ENCODE results near the gene AVEN.

Gene AVEN

DNA sequence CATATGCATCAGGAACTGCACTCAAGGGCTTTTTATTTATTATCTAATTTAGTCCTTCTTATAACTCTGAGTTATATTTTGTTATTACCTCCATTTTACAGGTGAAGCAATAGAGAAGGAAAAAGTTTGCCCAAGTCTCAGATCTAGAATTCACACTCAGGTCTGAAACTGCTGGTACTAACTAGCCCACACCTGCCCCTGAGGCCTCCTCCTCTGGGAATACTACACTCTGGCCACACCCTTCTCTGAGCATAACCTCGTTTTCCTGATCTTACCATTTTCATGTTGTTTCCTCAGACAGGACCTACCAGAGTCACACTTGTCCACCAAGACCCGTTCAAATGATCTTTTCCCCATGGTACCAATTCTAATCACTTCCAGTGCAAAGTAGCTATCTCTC, 164.8 kb downstream of the AVEN start:
- no peak for DNase-seq
- Histone ChIP-seq H3K4me3 (ENCODE audit: control insufficient read depth in 1 of 7, extremely low read depth in 1 of 7, insufficient read depth in 4 of 7, low read depth in 2 of 7, low read length in 6 of 7) (no peak overlapping the region), H3K27me3 (replicated peaks in 2 of 5; ENCODE audit: control insufficient read depth in 4 of 5, insufficient read depth in 5 of 5, low read length in 4 of 5) (no peaks in the 10 kb centered on the region), H3K36me3 (ENCODE audit: control insufficient read depth in 4 of 4, insufficient read depth in 4 of 4, low read length in 3 of 4) (no peaks in the 10 kb centered on the region), H3K4me1 (ENCODE audit: control extremely low read depth in 1 of 4, control insufficient read depth in 4 of 4, insufficient read depth in 4 of 4, low read length in 3 of 4) (no peaks in the 10 kb centered on the region), H3K9me3 (ENCODE audit: control extremely low read depth in 1 of 5, control insufficient read depth in 4 of 5, insufficient read depth in 2 of 5, low read depth in 1 of 5, low read length in 4 of 5) (no peaks in the 10 kb centered on the region), H3K27ac (ENCODE audit: insufficient read depth in 1 of 2, low read depth in 1 of 2, low read length in 2 of 2, poor library complexity in 1 of 2, severe bottlenecking in 2 of 2) (no peak overlapping the region)
- ChIA-PET CTCF (interaction anchor here (0.8 kb wide), 1 partner anchor 13 kb away, joined by 3 read pairs; no protein-coding TSS in a partner anchor), POLR2A (no interaction called here)
- WGBS (ENCODE audit: insufficient coverage) = 100% methylated on average over 2 of the region's 2 CpGs

DNA sequence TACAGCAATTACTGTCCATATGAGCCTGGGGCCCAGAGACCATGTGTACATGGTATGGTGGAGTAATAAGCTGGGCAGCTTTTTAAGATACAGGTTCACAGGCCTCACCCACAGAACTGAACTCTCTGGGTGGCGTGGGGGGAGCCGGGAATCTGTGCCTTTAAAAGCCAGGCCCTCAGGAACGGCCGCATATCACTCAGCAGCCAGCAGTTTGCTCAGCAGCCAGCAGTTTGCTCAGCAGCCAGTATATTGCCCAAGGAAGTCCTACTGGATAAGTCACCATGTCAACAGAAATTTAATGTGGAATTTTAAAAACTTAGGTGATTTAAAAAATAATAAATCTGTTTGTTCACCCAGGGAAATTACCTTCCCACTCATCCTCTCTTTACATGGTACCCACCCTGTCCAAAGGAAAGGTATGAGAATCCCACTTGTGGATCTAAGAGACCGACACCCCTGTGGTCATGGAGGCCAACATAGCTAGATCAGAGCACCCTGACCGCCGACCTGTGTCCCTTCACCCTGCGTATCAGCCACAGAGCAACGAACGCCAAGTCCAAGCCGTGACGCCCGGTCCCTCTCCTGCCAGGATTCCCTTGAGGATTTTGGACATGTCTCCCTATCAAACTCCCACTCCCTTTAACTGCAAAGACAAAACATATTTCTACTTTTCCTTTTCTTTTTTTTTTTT, 166.4 kb downstream of the AVEN start:
- no peak overlapping the region for H3K27ac ChIP-seq (ENCODE audit: insufficient read depth in 1 of 2, low read depth in 1 of 2, low read length in 2 of 2, poor library complexity in 1 of 2, severe bottlenecking in 2 of 2)
- ChIA-PET CTCF (no interaction called here), POLR2A (no interaction called here)
- WGBS (ENCODE audit: insufficient coverage) = 100% methylated on average over 5 of the region's 13 CpGs
- H3K4me3 ChIP-seq (ENCODE audit: control insufficient read depth in 1 of 7, extremely low read depth in 1 of 7, insufficient read depth in 4 of 7, low read depth in 2 of 7, low read length in 6 of 7) = no peak overlapping the region
- H3K9me3 ChIP-seq (ENCODE audit: control extremely low read depth in 1 of 5, control insufficient read depth in 4 of 5, insufficient read depth in 2 of 5, low read depth in 1 of 5, low read length in 4 of 5) = no peaks in the 10 kb centered on the region
- no peaks in the 10 kb centered on the region for H3K4me1 ChIP-seq (ENCODE audit: control extremely low read depth in 1 of 4, control insufficient read depth in 4 of 4, insufficient read depth in 4 of 4, low read length in 3 of 4)
- H3K36me3 ChIP-seq (ENCODE audit: control insufficient read depth in 4 of 4, insufficient read depth in 4 of 4, low read length in 3 of 4) = no peaks in the 10 kb centered on the region
- H3K27me3 ChIP-seq (replicated peaks in 2 of 5; ENCODE audit: control insufficient read depth in 4 of 5, insufficient read depth in 5 of 5, low read length in 4 of 5) = no peaks in the 10 kb centered on the region
- no peak for DNase-seq

DNA sequence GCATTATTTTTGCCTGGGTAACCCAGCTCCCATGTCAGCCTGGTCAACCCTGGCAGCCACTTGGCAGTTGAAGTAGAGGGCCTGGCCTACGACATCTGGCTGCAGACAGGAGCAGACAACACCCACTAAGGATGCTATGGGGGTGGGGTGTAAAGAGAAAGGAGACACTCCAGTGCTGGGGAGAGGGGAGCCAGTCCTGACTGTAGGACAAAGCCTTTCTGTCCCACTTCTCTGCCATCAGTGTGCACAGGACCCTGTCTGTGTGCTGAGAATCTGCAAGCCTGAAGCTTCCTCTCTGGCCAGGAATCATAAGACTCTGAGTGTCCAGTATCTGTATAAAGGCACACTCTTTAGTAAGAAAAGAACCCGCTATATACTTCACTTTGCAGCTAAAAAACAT, 167.0 kb downstream of the AVEN start:
- no peak overlapping the region for H3K4me3 ChIP-seq (ENCODE audit: control insufficient read depth in 1 of 7, extremely low read depth in 1 of 7, insufficient read depth in 4 of 7, low read depth in 2 of 7, low read length in 6 of 7)
- CTCF ChIA-PET = interaction anchor here (0.9 kb wide), 1 partner anchor 26 kb away, joined by 3 read pairs; no protein-coding TSS in a partner anchor
- H3K27ac ChIP-seq (ENCODE audit: insufficient read depth in 1 of 2, low read depth in 1 of 2, low read length in 2 of 2, poor library complexity in 1 of 2, severe bottlenecking in 2 of 2) = no peak overlapping the region
- no peaks in the 10 kb centered on the region for H3K27me3 ChIP-seq (replicated peaks in 2 of 5; ENCODE audit: control insufficient read depth in 4 of 5, insufficient read depth in 5 of 5, low read length in 4 of 5)
- no peaks in the 10 kb centered on the region for H3K4me1 ChIP-seq (ENCODE audit: control extremely low read depth in 1 of 4, control insufficient read depth in 4 of 4, insufficient read depth in 4 of 4, low read length in 3 of 4)
- POLR2A ChIA-PET = no interaction called here
- WGBS (ENCODE audit: insufficient coverage) = 100% methylated on average over 1 of the region's 2 CpGs
- no peaks in the 10 kb centered on the region for H3K9me3 ChIP-seq (ENCODE audit: control extremely low read depth in 1 of 5, control insufficient read depth in 4 of 5, insufficient read depth in 2 of 5, low read depth in 1 of 5, low read length in 4 of 5)
- DNase-seq = no peak
- H3K36me3 ChIP-seq (ENCODE audit: control insufficient read depth in 4 of 4, insufficient read depth in 4 of 4, low read length in 3 of 4) = peaks cover 0 to 3% (median 2%) of the 10 kb centered on the region in 4 experiments

DNA sequence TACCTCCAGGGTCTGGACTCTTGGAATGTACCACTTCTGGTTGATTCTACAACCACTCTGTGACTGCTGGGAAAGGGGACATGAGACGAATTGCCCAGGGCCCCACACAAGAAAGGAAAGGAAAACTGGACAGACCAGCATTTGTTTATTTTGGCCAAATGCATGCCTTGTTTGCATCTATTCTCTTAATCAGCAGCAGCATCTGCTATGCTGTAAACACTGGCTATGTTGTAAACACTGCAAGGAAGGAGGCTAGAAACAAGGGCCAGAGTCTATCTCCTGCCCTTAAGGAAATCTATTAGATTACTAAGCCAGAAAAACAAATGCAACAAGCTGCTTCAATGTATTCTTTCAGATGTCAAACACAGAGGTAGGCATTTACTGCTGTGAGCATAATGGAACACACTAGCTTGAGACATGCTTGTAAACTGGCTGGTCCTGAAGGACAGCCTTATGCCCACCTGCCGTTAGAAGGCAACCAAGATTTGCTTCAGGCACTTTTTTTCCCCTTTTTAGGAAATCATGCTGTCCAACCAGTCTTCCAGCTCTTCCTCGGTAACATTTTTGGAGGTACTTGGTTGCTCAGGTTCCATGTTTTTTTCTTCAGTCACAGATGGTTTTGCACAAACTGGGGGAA, 172.8 kb downstream of the AVEN start:
- no peaks in the 10 kb centered on the region for H3K9me3 ChIP-seq (ENCODE audit: control extremely low read depth in 1 of 5, control insufficient read depth in 4 of 5, insufficient read depth in 2 of 5, low read depth in 1 of 5, low read length in 4 of 5)
- CTCF ChIA-PET = interaction anchor here (1.2 kb wide), 1 partner anchor 19 kb away, joined by 3 read pairs; no protein-coding TSS in a partner anchor
- POLR2A ChIA-PET = no interaction called here
- DNase-seq = no peak
- H3K27ac ChIP-seq (ENCODE audit: insufficient read depth in 1 of 2, low read depth in 1 of 2, low read length in 2 of 2, poor library complexity in 1 of 2, severe bottlenecking in 2 of 2) = no peak overlapping the region
- no peak overlapping the region for H3K4me3 ChIP-seq (ENCODE audit: control insufficient read depth in 1 of 7, extremely low read depth in 1 of 7, insufficient read depth in 4 of 7, low read depth in 2 of 7, low read length in 6 of 7)
- H3K36me3 ChIP-seq (ENCODE audit: control insufficient read depth in 4 of 4, insufficient read depth in 4 of 4, low read length in 3 of 4) = peaks cover 5 to 15% (median 9%) of the 10 kb centered on the region in 4 experiments
- 86% methylated on average over 3 of the region's 3 CpGs for WGBS (ENCODE audit: insufficient coverage)
- H3K4me1 ChIP-seq (ENCODE audit: control extremely low read depth in 1 of 4, control insufficient read depth in 4 of 4, insufficient read depth in 4 of 4, low read length in 3 of 4) = no peaks in the 10 kb centered on the region
- H3K27me3 ChIP-seq (replicated peaks in 2 of 5; ENCODE audit: control insufficient read depth in 4 of 5, insufficient read depth in 5 of 5, low read length in 4 of 5) = no peaks in the 10 kb centered on the region

DNA sequence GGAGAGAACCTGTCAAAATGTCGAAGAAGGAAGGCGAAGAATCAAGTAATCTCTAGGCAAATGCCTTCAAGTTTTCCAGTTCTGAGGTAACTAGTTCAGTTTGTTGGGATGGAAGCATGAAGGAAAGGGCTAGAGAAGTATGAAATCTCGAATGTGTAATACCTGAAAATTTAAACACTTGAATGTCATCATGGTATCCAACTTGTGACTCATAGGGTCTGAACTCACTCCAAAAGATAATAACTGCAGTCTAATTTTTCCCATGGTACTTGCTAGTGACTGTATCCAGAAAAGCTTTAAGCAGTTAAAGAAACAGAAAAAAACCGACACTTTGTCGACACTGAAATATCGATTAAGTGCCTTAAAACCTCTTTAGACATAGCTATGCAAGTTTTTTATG, 173.6 kb downstream of the AVEN start:
- ChIA-PET POLR2A (no interaction called here), CTCF (no interaction called here)
- Histone ChIP-seq H3K9me3 (ENCODE audit: control extremely low read depth in 1 of 5, control insufficient read depth in 4 of 5, insufficient read depth in 2 of 5, low read depth in 1 of 5, low read length in 4 of 5) (no peaks in the 10 kb centered on the region), H3K27me3 (replicated peaks in 2 of 5; ENCODE audit: control insufficient read depth in 4 of 5, insufficient read depth in 5 of 5, low read length in 4 of 5) (no peaks in the 10 kb centered on the region), H3K4me1 (ENCODE audit: control extremely low read depth in 1 of 4, control insufficient read depth in 4 of 4, insufficient read depth in 4 of 4, low read length in 3 of 4) (no peaks in the 10 kb centered on the region), H3K4me3 (ENCODE audit: control insufficient read depth in 1 of 7, extremely low read depth in 1 of 7, insufficient read depth in 4 of 7, low read depth in 2 of 7, low read length in 6 of 7) (no peak overlapping the region), H3K36me3 (ENCODE audit: control insufficient read depth in 4 of 4, insufficient read depth in 4 of 4, low read length in 3 of 4) (peaks cover 5 to 20% (median 9%) of the 10 kb centered on the region in 4 experiments), H3K27ac (ENCODE audit: insufficient read depth in 1 of 2, low read depth in 1 of 2, low read length in 2 of 2, poor library complexity in 1 of 2, severe bottlenecking in 2 of 2) (no peak overlapping the region)
- DNase-seq = no peak
- 100% methylated on average over 6 of the region's 6 CpGs for WGBS (ENCODE audit: insufficient coverage)

DNA sequence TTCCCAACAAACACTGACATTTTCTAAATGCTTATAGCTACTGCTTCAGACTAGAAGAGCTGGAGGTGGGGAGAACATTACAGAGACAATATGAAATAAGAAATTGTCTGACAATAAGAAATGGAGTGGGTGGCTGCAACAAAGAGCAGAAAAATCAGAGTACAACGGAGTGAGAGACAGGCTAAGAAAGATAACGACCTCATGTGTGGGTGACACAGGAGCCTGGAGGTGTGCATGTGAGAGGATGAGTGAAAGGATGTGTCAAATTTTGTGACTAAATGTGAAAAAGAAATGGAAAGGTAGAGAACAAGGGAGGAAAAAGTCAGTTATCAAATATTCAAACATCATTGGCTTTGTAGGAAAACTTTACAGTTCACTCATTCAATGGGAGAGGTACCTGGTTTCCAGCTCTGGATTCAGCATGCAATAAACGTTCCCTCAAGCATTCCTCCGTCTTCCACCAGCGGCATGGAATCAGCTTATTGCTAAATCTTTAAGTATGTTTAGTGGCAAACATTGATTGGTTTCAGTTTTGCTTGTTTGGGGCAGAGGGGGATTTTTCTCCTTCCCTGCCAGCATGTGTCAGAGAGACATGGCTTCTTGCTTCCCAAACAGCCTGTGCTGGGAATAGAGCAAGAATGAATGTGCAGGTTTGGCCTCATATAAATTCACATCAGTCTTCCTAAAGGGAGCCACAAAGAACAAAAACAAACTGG, 174.5 kb downstream of the AVEN start:
- no peak for DNase-seq
- ChIA-PET POLR2A (no interaction called here), CTCF (no interaction called here)
- H3K4me3 ChIP-seq (ENCODE audit: control insufficient read depth in 1 of 7, extremely low read depth in 1 of 7, insufficient read depth in 4 of 7, low read depth in 2 of 7, low read length in 6 of 7) = no peak overlapping the region
- no peaks in the 10 kb centered on the region for H3K4me1 ChIP-seq (ENCODE audit: control extremely low read depth in 1 of 4, control insufficient read depth in 4 of 4, insufficient read depth in 4 of 4, low read length in 3 of 4)
- peaks cover 5 to 21% (median 9%) of the 10 kb centered on the region in 4 experiments for H3K36me3 ChIP-seq (ENCODE audit: control insufficient read depth in 4 of 4, insufficient read depth in 4 of 4, low read length in 3 of 4)
- no peaks in the 10 kb centered on the region for H3K27me3 ChIP-seq (replicated peaks in 2 of 5; ENCODE audit: control insufficient read depth in 4 of 5, insufficient read depth in 5 of 5, low read length in 4 of 5)
- WGBS (ENCODE audit: insufficient coverage) = 98% methylated on average over 5 of the region's 5 CpGs
- H3K9me3 ChIP-seq (ENCODE audit: control extremely low read depth in 1 of 5, control insufficient read depth in 4 of 5, insufficient read depth in 2 of 5, low read depth in 1 of 5, low read length in 4 of 5) = no peaks in the 10 kb centered on the region
- no peak overlapping the region for H3K27ac ChIP-seq (ENCODE audit: insufficient read depth in 1 of 2, low read depth in 1 of 2, low read length in 2 of 2, poor library complexity in 1 of 2, severe bottlenecking in 2 of 2)

DNA sequence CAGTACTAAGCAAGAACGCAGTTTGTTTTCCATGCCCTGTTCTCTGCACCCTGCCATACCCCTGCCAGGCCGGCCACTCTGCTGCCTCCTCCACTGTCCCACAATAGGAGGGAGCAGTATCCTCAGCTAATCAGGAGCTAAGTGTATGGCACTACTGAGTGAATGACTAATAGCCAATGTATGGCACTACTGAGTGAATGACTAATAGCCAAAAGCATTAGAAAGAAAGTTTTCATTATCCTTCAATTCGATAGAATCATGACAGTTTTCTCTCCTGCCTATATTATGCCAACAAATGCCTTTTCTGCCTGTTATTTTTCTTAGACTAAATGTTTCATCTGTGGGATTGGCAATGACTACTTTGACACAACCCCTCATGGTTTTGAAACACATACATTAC, 178.2 kb downstream of the AVEN start:
- no peaks in the 10 kb centered on the region for H3K27me3 ChIP-seq (replicated peaks in 2 of 5; ENCODE audit: control insufficient read depth in 4 of 5, insufficient read depth in 5 of 5, low read length in 4 of 5)
- H3K27ac ChIP-seq (ENCODE audit: insufficient read depth in 1 of 2, low read depth in 1 of 2, low read length in 2 of 2, poor library complexity in 1 of 2, severe bottlenecking in 2 of 2) = no peak overlapping the region
- H3K36me3 ChIP-seq (ENCODE audit: control insufficient read depth in 4 of 4, insufficient read depth in 4 of 4, low read length in 3 of 4) = peaks cover 0 to 18% (median 0%) of the 10 kb centered on the region in 4 experiments
- ChIA-PET POLR2A (no interaction called here), CTCF (no interaction called here)
- H3K4me1 ChIP-seq (ENCODE audit: control extremely low read depth in 1 of 4, control insufficient read depth in 4 of 4, insufficient read depth in 4 of 4, low read length in 3 of 4) = no peaks in the 10 kb centered on the region
- H3K4me3 ChIP-seq (ENCODE audit: control insufficient read depth in 1 of 7, extremely low read depth in 1 of 7, insufficient read depth in 4 of 7, low read depth in 2 of 7, low read length in 6 of 7) = no peak overlapping the region
- DNase-seq = no peak
- H3K9me3 ChIP-seq (ENCODE audit: control extremely low read depth in 1 of 5, control insufficient read depth in 4 of 5, insufficient read depth in 2 of 5, low read depth in 1 of 5, low read length in 4 of 5) = no peaks in the 10 kb centered on the region
- WGBS (ENCODE audit: insufficient coverage) = 100% methylated on average over 1 of the region's 3 CpGs
